ENCODE data around the gene FAM131A.

- no peak for TF ChIP-seq ATF2 (CRISPR knock-in tag; IDR thresholded peaks at IDR 0.05; ENCODE audit: borderline replicate concordance, low read depth)
- no peak for TF ChIP-seq ZNF396 (CRISPR knock-in tag; IDR thresholded peaks at IDR 0.05; ENCODE audit: borderline replicate concordance)
These were observed 42.2 kb downstream of the FAM131A start, which contains the start of gene CHRD for GRCh38 chr3:184379358-184380184.

All from WTC11 (cell line).